Parathyroid adenoma (tissue), 2 donors: Measurements from ENCODE around the gene ERC1.

Experiments used
- H2AFZ ChIP-seq: fragments of 300-600 bp; sonication (generic); one replicate; pipeline ENCODE4 v1.7.0; 2017; ENCODE audit warnings: antibody characterized with exemption, mild to moderate bottlenecking
- H3K27ac ChIP-seq: fragments of 300-600 bp; sonication (generic); one replicate; pipeline ENCODE4 v1.7.0; 2017
- H3K27me3 ChIP-seq: fragments of 300-600 bp; sonication (generic); one replicate; pipeline ENCODE4 v1.7.0; 2017; ENCODE audit warnings: low read length; ENCODE audit not compliant: control insufficient read depth, insufficient read depth
- H3K36me3 ChIP-seq: fragments of 300-600 bp; sonication (generic); one replicate; pipeline ENCODE4 v1.7.0; 2017; ENCODE audit warnings: low read length; ENCODE audit not compliant: control insufficient read depth, insufficient read depth
- H3K4me1 ChIP-seq: fragments of 300-600 bp; sonication (generic); one replicate; pipeline ENCODE4 v1.7.0; 2017; ENCODE audit warnings: control low read depth
- H3K4me2 ChIP-seq: fragments of 300-600 bp; sonication (generic); one replicate; pipeline ENCODE4 v1.7.0; 2017; ENCODE audit warnings: low read length
- H3K4me3 ChIP-seq: fragments of 300-600 bp; sonication (generic); one replicate; pipeline ENCODE4 v1.7.0; 2017; ENCODE audit warnings: low read depth, low read length
- H3K79me2 ChIP-seq: fragments of 300-600 bp; sonication (generic); one replicate; pipeline ENCODE4 v1.7.0; 2017; ENCODE audit warnings: control low read depth
- H3K9ac ChIP-seq: fragments of 300-600 bp; sonication (generic); one replicate; pipeline ENCODE4 v1.7.0; 2017; ENCODE audit warnings: mild to moderate bottlenecking
- H3K9me3 ChIP-seq: fragments of 300-600 bp; sonication (generic); one replicate; pipeline ENCODE4 v1.7.0; 2017; ENCODE audit warnings: low read length; ENCODE audit not compliant: control insufficient read depth
- TF ChIP-seq, protein P1 (sequence below): fragments of 300-600 bp; sonication (generic); IDR thresholded peaks from one replicate; pipeline ENCODE4 v1.7.0; 2017; ENCODE audit warnings: antibody characterized with exemption, mild to moderate bottlenecking
- donor health status: primary hyperparathyroidism.

ERC1 gene

DNA sequence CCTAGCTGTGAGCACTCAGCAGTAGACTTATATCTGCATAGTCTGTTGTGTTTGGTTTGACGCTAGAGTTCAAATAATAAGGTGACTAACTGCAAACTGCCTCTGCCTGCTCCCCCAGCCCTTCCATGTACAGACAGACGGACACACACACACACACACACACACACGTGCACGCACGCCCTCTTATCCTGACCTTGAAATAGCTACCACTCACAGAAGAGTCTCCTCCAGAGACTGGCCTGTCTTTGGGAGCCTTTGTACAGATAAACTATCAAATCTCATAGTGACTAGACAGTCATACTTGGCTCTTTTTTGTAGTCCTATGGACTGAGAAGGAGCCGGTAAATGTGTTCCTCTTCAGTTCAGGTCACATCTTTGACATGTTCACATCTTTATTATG, 445.0 kb downstream of the ERC1 start:
- H3K27ac ChIP-seq: no peak overlapping the region

DNA sequence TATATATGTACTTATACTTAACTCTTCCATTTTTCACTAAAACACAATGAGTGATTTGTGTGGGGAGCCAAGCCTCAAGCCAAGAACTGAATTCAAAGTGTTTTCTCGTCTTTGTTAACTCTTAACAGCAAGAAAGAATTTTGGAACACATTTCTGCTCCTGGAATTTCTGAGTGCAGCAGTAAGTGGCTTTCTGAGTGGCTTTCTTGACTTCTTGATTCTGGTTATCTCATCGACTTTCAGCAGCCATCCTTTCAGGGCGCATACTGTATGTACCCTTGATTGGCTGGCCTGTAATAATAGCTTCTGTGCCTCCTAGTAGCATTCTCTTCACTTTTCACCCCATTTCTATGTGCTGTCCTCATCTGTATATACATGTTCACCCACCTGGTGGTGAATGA, 446.0 kb downstream of the ERC1 start:
- Histone ChIP-seq H3K9me3 (no peaks in the 10 kb centered on the region), H3K36me3 (no peaks in the 10 kb centered on the region), H3K4me1 (peaks cover 12% of the 10 kb centered on the region), H3K9ac (no peak overlapping the region), H3K4me2 (no peak overlapping the region), H3K4me3 (no peak overlapping the region), H3K79me2 (no peaks in the 10 kb centered on the region), H2AFZ (no peak overlapping the region), H3K27ac (no peak overlapping the region), H3K27me3 (no peaks in the 10 kb centered on the region)
- TF ChIP-seq, protein P1, sequence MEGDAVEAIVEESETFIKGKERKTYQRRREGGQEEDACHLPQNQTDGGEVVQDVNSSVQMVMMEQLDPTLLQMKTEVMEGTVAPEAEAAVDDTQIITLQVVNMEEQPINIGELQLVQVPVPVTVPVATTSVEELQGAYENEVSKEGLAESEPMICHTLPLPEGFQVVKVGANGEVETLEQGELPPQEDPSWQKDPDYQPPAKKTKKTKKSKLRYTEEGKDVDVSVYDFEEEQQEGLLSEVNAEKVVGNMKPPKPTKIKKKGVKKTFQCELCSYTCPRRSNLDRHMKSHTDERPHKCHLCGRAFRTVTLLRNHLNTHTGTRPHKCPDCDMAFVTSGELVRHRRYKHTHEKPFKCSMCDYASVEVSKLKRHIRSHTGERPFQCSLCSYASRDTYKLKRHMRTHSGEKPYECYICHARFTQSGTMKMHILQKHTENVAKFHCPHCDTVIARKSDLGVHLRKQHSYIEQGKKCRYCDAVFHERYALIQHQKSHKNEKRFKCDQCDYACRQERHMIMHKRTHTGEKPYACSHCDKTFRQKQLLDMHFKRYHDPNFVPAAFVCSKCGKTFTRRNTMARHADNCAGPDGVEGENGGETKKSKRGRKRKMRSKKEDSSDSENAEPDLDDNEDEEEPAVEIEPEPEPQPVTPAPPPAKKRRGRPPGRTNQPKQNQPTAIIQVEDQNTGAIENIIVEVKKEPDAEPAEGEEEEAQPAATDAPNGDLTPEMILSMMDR: no peak

More for the DNA sequence above, 445.0 kb downstream of the ERC1 start:
- H3K4me2 ChIP-seq: no peak overlapping the region
- H3K9ac ChIP-seq: no peak overlapping the region
- no peak overlapping the region for H2AFZ ChIP-seq
- no peaks in the 10 kb centered on the region for H3K27me3 ChIP-seq
- H3K4me1 ChIP-seq: peaks cover 12% of the 10 kb centered on the region
- TF ChIP-seq, protein P1: no peak
- H3K9me3 ChIP-seq: no peaks in the 10 kb centered on the region
- H3K36me3 ChIP-seq: no peaks in the 10 kb centered on the region
- H3K79me2 ChIP-seq: no peaks in the 10 kb centered on the region
- H3K4me3 ChIP-seq: no peak overlapping the region

DNA sequence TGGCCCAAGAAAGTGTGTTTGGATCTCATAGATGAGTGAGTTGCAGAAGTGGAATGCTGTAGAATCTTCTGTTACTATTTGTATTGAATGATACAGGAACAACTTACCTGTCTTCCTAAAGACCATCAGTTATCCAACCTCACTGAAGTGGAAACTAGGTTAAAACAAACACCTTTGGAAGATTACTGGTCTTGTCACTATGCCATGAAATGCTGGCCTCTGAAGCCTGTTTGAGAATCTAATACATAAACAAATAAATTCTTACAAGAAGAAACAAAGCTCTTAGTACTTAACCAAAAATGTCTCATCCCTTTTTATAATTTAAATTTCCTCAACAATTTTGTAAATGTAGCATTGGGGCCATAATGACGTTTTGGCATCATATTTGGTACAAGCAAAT, 448.2 kb downstream of the ERC1 start:
- Histone ChIP-seq H3K79me2 (no peaks in the 10 kb centered on the region), H2AFZ (no peak overlapping the region), H3K9me3 (no peaks in the 10 kb centered on the region), H3K9ac (no peak overlapping the region), H3K36me3 (no peaks in the 10 kb centered on the region), H3K4me1 (peaks cover 12% of the 10 kb centered on the region), H3K4me3 (no peak overlapping the region), H3K27me3 (no peaks in the 10 kb centered on the region), H3K27ac (no peak overlapping the region), H3K4me2 (no peak overlapping the region)
- TF ChIP-seq, protein P1: no peak

DNA sequence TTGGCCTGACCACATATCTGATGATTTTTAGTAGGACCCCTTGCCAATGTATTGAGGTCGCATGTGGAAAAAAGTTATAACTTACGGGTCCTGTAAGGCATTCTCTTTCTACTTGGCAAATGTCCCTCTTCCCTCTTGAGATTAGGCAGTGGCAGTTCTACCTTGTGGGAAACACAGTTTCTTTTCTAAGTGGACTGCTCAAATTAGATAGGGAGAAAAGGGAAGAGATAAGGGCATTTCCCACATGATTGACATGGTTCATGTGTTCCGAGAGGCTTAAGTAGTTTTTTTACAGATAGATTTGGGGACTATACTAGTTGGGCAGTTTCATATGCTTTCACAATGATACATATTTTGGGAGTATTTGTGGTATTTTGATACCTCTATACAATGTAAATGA, 448.7 kb downstream of the ERC1 start:
- TF ChIP-seq, protein P1: no peak
- H3K4me2 ChIP-seq: no peak overlapping the region
- H3K4me1 ChIP-seq: peaks cover 12% of the 10 kb centered on the region
- no peaks in the 10 kb centered on the region for H3K9me3 ChIP-seq
- no peak overlapping the region for H3K27ac ChIP-seq
- H3K9ac ChIP-seq: no peak overlapping the region
- H3K36me3 ChIP-seq: no peaks in the 10 kb centered on the region
- no peaks in the 10 kb centered on the region for H3K27me3 ChIP-seq
- no peaks in the 10 kb centered on the region for H3K79me2 ChIP-seq
- no peak overlapping the region for H2AFZ ChIP-seq
- H3K4me3 ChIP-seq: no peak overlapping the region

DNA sequence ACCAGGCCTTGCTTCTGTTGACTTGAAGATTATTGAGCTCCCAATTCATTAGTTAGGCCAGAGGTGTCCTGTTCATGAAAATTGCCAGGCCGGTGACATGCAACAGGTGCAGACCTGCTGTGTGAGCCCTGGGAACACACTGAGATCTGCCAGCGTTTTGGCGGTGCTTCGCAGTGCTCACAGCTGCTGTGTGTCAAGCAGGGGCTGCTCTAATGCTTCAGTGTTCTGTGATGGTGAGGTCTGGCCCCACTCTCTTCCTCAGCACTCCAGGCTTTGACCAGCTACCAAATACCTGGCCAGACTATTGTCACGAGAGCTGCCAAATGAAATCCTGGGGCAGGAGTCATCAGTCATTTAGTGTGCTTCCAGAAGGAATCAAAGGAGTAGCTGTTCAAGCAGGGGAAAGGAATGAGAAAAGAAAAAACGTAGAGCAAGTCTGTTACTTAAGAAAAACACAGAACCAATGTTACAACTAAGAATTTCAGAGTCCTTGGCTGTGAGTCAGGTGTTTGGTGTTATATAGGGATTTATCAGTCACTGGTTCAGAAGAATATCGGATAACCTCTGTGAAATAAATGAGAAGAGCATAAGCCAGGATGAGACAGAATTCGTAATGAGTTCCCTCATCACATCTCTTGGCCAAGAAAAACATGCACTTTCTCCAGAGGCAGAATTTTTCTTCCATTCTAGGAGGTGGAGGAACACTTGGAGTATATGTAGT, 452.6 kb downstream of the ERC1 start:
- Histone ChIP-seq H3K27me3 (no peaks in the 10 kb centered on the region), H3K9ac (no peak overlapping the region), H3K4me2 (no peak overlapping the region), H2AFZ (no peak overlapping the region), H3K36me3 (no peaks in the 10 kb centered on the region), H3K27ac (no peak overlapping the region), H3K9me3 (no peaks in the 10 kb centered on the region), H3K79me2 (no peaks in the 10 kb centered on the region), H3K4me1 (no peaks in the 10 kb centered on the region), H3K4me3 (no peak overlapping the region)
- TF ChIP-seq, protein P1: no peak
